HepG2 (cell line): Measurements from ENCODE around the gene RASSF8. TPM values are rescaled to one million over a fixed set of nuclear protein-coding genes. Genes with fewer than 3 reads are reported as not detected.

Source experiments
- CEBPG ChIP-seq: IDR thresholded peaks from 2 replicates; pipeline ENCODE4 v1.6.1; 2016
- EED ChIP-seq: sonication (generic); formaldehyde crosslinking; IDR thresholded peaks from 2 replicates; pipeline ENCODE4 v1.5.0; 2020; ENCODE audit warnings: mild to moderate bottlenecking, missing genetic modification reagents
- ELF1 ChIP-seq: sonication (generic); formaldehyde crosslinking; IDR thresholded peaks from 2 replicates; pipeline ENCODE4 v1.4.0; 2020; ENCODE audit warnings: missing genetic modification reagents
- GABPB1 ChIP-seq: IDR thresholded peaks from 2 replicates; pipeline ENCODE4 v1.6.1; 2016; ENCODE audit warnings: mild to moderate bottlenecking, missing genetic modification reagents, moderate library complexity, missing compliant biosample characterization
- GZF1 ChIP-seq: sonication (generic); formaldehyde crosslinking; IDR thresholded peaks from 2 replicates; pipeline ENCODE4 v1.5.1; 2020; ENCODE audit warnings: mild to moderate bottlenecking, missing genetic modification reagents
- HNRNPLL ChIP-seq: fragments of 200-400 bp; formaldehyde crosslinking; IDR thresholded peaks from 2 replicates; pipeline ENCODE4 v1.6.1; 2017; ENCODE audit warnings: mild to moderate bottlenecking, low read depth, low read length; ENCODE audit not compliant: poor library complexity, severe bottlenecking
- KMT2B ChIP-seq: IDR thresholded peaks from 2 replicates; pipeline ENCODE4 v1.6.1; 2016; ENCODE audit warnings: missing genetic modification reagents, missing compliant biosample characterization
- NBN ChIP-seq: fragments of 450-650 bp; conservative IDR thresholded peaks from 2 replicates; pipeline ENCODE4 v1.6.1; 2017
- PATZ1 ChIP-seq: sonication (generic); formaldehyde crosslinking; IDR thresholded peaks from 2 replicates; pipeline ENCODE4 v1.4.0; 2020; ENCODE audit warnings: missing genetic modification reagents
- PHF21A ChIP-seq: sonication (generic); formaldehyde crosslinking; IDR thresholded peaks from 2 replicates; pipeline ENCODE4 v1.5.0; 2020; ENCODE audit warnings: mild to moderate bottlenecking, missing genetic modification reagents
- RELA ChIP-seq: sonication (generic); formaldehyde crosslinking; IDR thresholded peaks from 2 replicates; pipeline ENCODE4 v1.4.0; 2020; ENCODE audit warnings: missing genetic modification reagents
- SRSF4 ChIP-seq: fragments of 200-400 bp; formaldehyde crosslinking; IDR thresholded peaks from one replicate; pipeline ENCODE4 v1.6.1; 2018; ENCODE audit warnings: mild to moderate bottlenecking, low read depth, low read length, moderate library complexity; ENCODE audit not compliant: poor library complexity, severe bottlenecking
- SSRP1 ChIP-seq: IDR thresholded peaks from 2 replicates; pipeline ENCODE4 v1.6.1; 2016; ENCODE audit warnings: control low read depth
- TMF1 ChIP-seq: sonication (generic); formaldehyde crosslinking; IDR thresholded peaks from 2 replicates; pipeline ENCODE4 v1.8.1; 2022; ENCODE audit warnings: low read depth, missing genetic modification reagents
- YEATS4 ChIP-seq: sonication (generic); formaldehyde crosslinking; IDR thresholded peaks from 2 replicates; pipeline ENCODE4 v1.4.0; 2020; ENCODE audit warnings: missing genetic modification reagents, borderline replicate concordance
- ZFYVE20 ChIP-seq: sonication (generic); formaldehyde crosslinking; IDR thresholded peaks from 2 replicates; pipeline ENCODE4 v1.8.0; 2023; ENCODE audit warnings: low read depth, mild to moderate bottlenecking, moderate library complexity, missing genetic modification reagents, borderline replicate concordance
- ZNF3 ChIP-seq: IDR thresholded peaks from 2 replicates; pipeline ENCODE4 v1.7.0; 2017; ENCODE audit warnings: inconsistent platforms
- ZNF572 ChIP-seq: sonication (generic); formaldehyde crosslinking; IDR thresholded peaks from 2 replicates; pipeline ENCODE4 v1.5.1; 2020; ENCODE audit warnings: mild to moderate bottlenecking, missing genetic modification reagents
- ZNF574 ChIP-seq: sonication (generic); formaldehyde crosslinking; IDR thresholded peaks from 2 replicates; pipeline ENCODE4 v1.4.0; 2020; ENCODE audit warnings: missing genetic modification reagents
- ZNF580 ChIP-seq: IDR thresholded peaks from 2 replicates; pipeline ENCODE4 v1.6.1; 2016; ENCODE audit warnings: low read depth, borderline replicate concordance
- ZNF773 ChIP-seq: sonication (generic); formaldehyde crosslinking; IDR thresholded peaks from 2 replicates; pipeline ENCODE4 v1.4.0; 2020; ENCODE audit warnings: missing genetic modification reagents, borderline replicate concordance
- ZNF781 ChIP-seq: sonication (generic); formaldehyde crosslinking; IDR thresholded peaks from 2 replicates; pipeline ENCODE4 v1.5.1; 2020; ENCODE audit warnings: borderline replicate concordance, mild to moderate bottlenecking, missing genetic modification reagents; ENCODE audit errors: not compliant biosample characterization
- ZNF878 ChIP-seq: sonication (generic); formaldehyde crosslinking; IDR thresholded peaks from 2 replicates; pipeline ENCODE4 v1.8.1; 2023; ENCODE audit warnings: mild to moderate bottlenecking, missing genetic modification reagents, moderate library complexity
- polyA plus RNA-seq, 8 experiments: library from polyadenylated mRNA; depleted of rRNA in 3 of 8; stranded (reverse) in 7 of 8; unstranded in 1 of 8; fragments of >200 nt; fragmentation: Illumina TruSeq in 4 of 8; extraction: Trizol in 4 of 8; gene quantifications; 2 replicates each; pipeline versions ENCODE4 v1.2.1 to v1.2.3, GENCODE V29; 2011 to 2016; ENCODE audit warnings: low read depth in 4 of 8, missing spikeins in 1 of 8, mixed read lengths in 1 of 8; ENCODE audit not compliant: insufficient read depth in 1 of 8
- total RNA-seq, 5 experiments: library from RNA; depleted of rRNA; stranded (reverse); fragments of >200 nt; fragmentation: Illumina TruSeq; extraction: Trizol; gene quantifications; 2 replicates each; pipeline ENCODE4 v1.2.3, GENCODE V29; 2016; ENCODE audit warnings: low read depth in 1 of 5
- TF ChIP-seq, protein P1 (sequence below): sonication (generic); formaldehyde crosslinking; IDR thresholded peaks from 2 replicates; pipeline ENCODE4 v1.5.0; 2020; ENCODE audit warnings: mild to moderate bottlenecking, low read depth, missing genetic modification reagents, borderline replicate concordance
- TF ChIP-seq, protein P2 (sequence below): sonication (generic); formaldehyde crosslinking; IDR thresholded peaks from 2 replicates; pipeline ENCODE4 v1.5.0; 2020; ENCODE audit warnings: missing genetic modification reagents, mild to moderate bottlenecking, borderline replicate concordance

Gene RASSF8
- total and polyA plus RNA-seq, 2 of the 13 experiments (the other 11 are each of a cell fraction or from before 2014, with no cell fraction given): 0.82 to 9.2 TPM

GRCh38 chr12:25959071-25959961, 834 bp downstream of the RASSF8 start (continued):
- TF ChIP-seq, protein P1, sequence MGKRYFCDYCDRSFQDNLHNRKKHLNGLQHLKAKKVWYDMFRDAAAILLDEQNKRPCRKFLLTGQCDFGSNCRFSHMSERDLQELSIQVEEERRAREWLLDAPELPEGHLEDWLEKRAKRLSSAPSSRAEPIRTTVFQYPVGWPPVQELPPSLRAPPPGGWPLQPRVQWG (CRISPR knock-in tag): no peak
- TF ChIP-seq ELF1 (no peak), YEATS4 (no peak), GZF1 (CRISPR knock-in tag) (no peak), NBN (no peak), RELA (CRISPR knock-in tag) (no peak), HNRNPLL (peak; percentile 84), ZNF572 (CRISPR knock-in tag) (no peak), ZNF574 (CRISPR knock-in tag) (peak; percentile 15; the same call in 1 of the 2 replicates), ZFYVE20 (CRISPR knock-in tag) (no peak), PATZ1 (CRISPR knock-in tag) (peak; percentile 59; the same call in 1 of the 2 replicates), ZNF3 (CRISPR knock-in tag) (no peak), ZNF580 (no peak), GABPB1 (peak; percentile 29; the same call in 1 of the 2 replicates), EED (no peak), SRSF4 (no peak), CEBPG (CRISPR knock-in tag) (0 out of 2 replicates have a peak, but pooled peaks have one; percentile 5), SSRP1 (CRISPR knock-in tag) (no peak), TMF1 (CRISPR knock-in tag) (no peak), KMT2B (CRISPR knock-in tag) (no peak), ZNF773 (CRISPR knock-in tag) (no peak), PHF21A (CRISPR knock-in tag) (peak; percentile 20; the same call in 1 of the 2 replicates), ZNF878 (CRISPR knock-in tag) (no peak), ZNF781 (CRISPR knock-in tag) (no peak)
- TF ChIP-seq, protein P2, sequence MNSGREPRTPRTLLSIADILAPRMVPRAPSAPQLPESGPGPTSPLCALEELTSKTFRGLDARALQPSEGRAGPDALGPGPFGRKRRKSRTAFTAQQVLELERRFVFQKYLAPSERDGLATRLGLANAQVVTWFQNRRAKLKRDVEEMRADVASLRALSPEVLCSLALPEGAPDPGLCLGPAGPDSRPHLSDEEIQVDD: no peak
